WTC11 (cell line): ENCODE measurements around the gene FAM171A1. TPM values are rescaled to one million over a fixed set of nuclear protein-coding genes. Genes with fewer than 3 reads are reported as not detected.
A peak's percentile ranks its signal among the peaks of the same experiment; 100 is the strongest.

Source experiments
- ATAC-seq: fragments of 200-7000 bp; cut with Tn5 transposase; 2 replicates; pipeline ENCODE4 v1.10.0; 2021; ENCODE audit warnings: mild to moderate bottlenecking, moderate library complexity
- Bru-seq: library from RNA; stranded (reverse); fragments of 400-500 nt; gene quantifications from one replicate; lab custom pipeline; 2021; lab: Mats Ljungman, UMichigan
- CTCF ChIA-PET: fragments of 300-600 bp; sonication (Branson Sonifier 250); formaldehyde crosslinking; loops from one replicate; lab custom pipeline; 2021; ENCODE audit warnings: antibody characterized with exemption; lab: Charles Lee
- POLR2A ChIA-PET: fragments of 350-600 bp; sonication (Branson Sonifier 250); formaldehyde crosslinking; loops from one replicate; lab custom pipeline; 2021; ENCODE audit warnings: antibody characterized with exemption; lab: Charles Lee
- DNase-seq: peaks from one replicate; pipeline ENCODE4 v3.0.0; 2021; ENCODE audit warnings: low spot score
- H3K27ac Mint-ChIP-seq: 2 replicates; pipeline ENCODE4 v1.8.0; 2021; ENCODE audit warnings: mixed read lengths
- H3K27me3 Mint-ChIP-seq: 2 replicates; pipeline ENCODE4 v1.8.0; 2021; ENCODE audit warnings: low read depth, mild to moderate bottlenecking, moderate library complexity, mixed read lengths
- H3K36me3 Mint-ChIP-seq: 2 replicates; pipeline ENCODE4 v1.8.0; 2021; ENCODE audit warnings: mixed read lengths
- H3K4me1 Mint-ChIP-seq: 2 replicates; pipeline ENCODE4 v1.8.0; 2022; ENCODE audit warnings: mixed read lengths
- H3K4me3 Mint-ChIP-seq: 2 replicates; pipeline ENCODE4 v1.8.0; 2021; ENCODE audit warnings: mild to moderate bottlenecking, moderate library complexity, mixed read lengths
- H3K9me3 Mint-ChIP-seq: 2 replicates; pipeline ENCODE4 v1.8.0; 2021; ENCODE audit warnings: mixed read lengths
- ARID4B ChIP-seq: sonication (generic); formaldehyde crosslinking; IDR thresholded peaks from 2 replicates; pipeline ENCODE4 v1.8.0; 2023; ENCODE audit warnings: missing genetic modification reagents, mild to moderate bottlenecking, borderline replicate concordance
- CTCF ChIP-seq: fragments of 200-600 bp; IDR thresholded peaks from 2 replicates; pipeline ENCODE4 v1.8.0; 2022; ENCODE audit warnings: antibody characterized with exemption
- E2F5 ChIP-seq: sonication (generic); formaldehyde crosslinking; IDR thresholded peaks from 2 replicates; pipeline ENCODE4 v1.8.1; 2022; ENCODE audit warnings: mild to moderate bottlenecking, moderate library complexity, missing genetic modification reagents
- GTF2I ChIP-seq: fragments of 250-450 bp; sonication (Bioruptor Pico); conservative IDR thresholded peaks from 2 replicates; pipeline ENCODE4 v1.4.0; 2021; ENCODE audit warnings: mild to moderate bottlenecking
- NFE2L1 ChIP-seq: sonication (generic); formaldehyde crosslinking; IDR thresholded peaks from 2 replicates; pipeline ENCODE4 v1.8.1; 2023; ENCODE audit warnings: missing genetic modification reagents
- SMAD3 ChIP-seq: sonication (generic); formaldehyde crosslinking; IDR thresholded peaks from 2 replicates; pipeline ENCODE4 v1.8.0; 2022; ENCODE audit warnings: missing genetic modification reagents, mild to moderate bottlenecking, borderline replicate concordance
- SOX15 ChIP-seq: fragments of 250-450 bp; sonication (Bioruptor Pico); IDR thresholded peaks from 2 replicates; pipeline ENCODE4 v1.9.0; 2021; ENCODE audit warnings: mild to moderate bottlenecking
- ZNF219 ChIP-seq: sonication (generic); formaldehyde crosslinking; IDR thresholded peaks from 2 replicates; pipeline ENCODE4 v1.8.0; 2023; ENCODE audit warnings: missing genetic modification reagents, mild to moderate bottlenecking, borderline replicate concordance
- ZNF396 ChIP-seq: fragments of 250-450 bp; sonication (Bioruptor Pico); IDR thresholded peaks from 2 replicates; pipeline ENCODE4 v1.8.0; 2021; ENCODE audit warnings: mild to moderate bottlenecking, moderate library complexity, borderline replicate concordance
- long read RNA-seq, 3 experiments: library from RNA in 1 of 3; library from capped mRNA in 1 of 3; library from polyadenylated mRNA in 1 of 3; unstranded in 2 of 3; stranded (forward) in 1 of 3; transcript quantifications; one replicate each; pipeline ENCODE4 v2.0.0, GENCODE V29; 2021
- total RNA-seq: library from RNA; stranded (reverse); gene quantifications from 3 replicates; pipeline ENCODE4 v1.2.3, GENCODE V29; 2021
- TF ChIP-seq, protein P1 (sequence below): fragments of 250-450 bp; sonication (Bioruptor Pico); IDR thresholded peaks from 2 replicates; pipeline ENCODE4 v1.8.0; 2021; ENCODE audit warnings: mild to moderate bottlenecking
- TF ChIP-seq, protein P2 (sequence below): sonication (generic); formaldehyde crosslinking; IDR thresholded peaks from 2 replicates; pipeline ENCODE4 v1.8.0; 2023; ENCODE audit warnings: mild to moderate bottlenecking, missing genetic modification reagents

The FAM171A1 gene
- total RNA-seq = 29.2 to 33.9 TPM (median 30.1 TPM) in 3 replicates
- Bru-seq, nascent RNA = percentile 62 among the genes with signal in this experiment
- long read RNA-seq, experiment 1, transcript FAM171A1-201 (8 exons, 3,952 nt) = major isoform, 134 of 206 reads
- long read RNA-seq, experiment 1, partial matches to known transcripts = 6 of 206 reads
- long read RNA-seq, experiment 1, other reads (novel, unspliced or antisense) = 66 of 206 reads
- long read RNA-seq, experiment 2, transcript FAM171A1-201 (8 exons, 3,952 nt) = major isoform, 6 of 28 reads
- long read RNA-seq, experiment 2, partial matches to known transcripts = 3 of 28 reads
- long read RNA-seq, experiment 2, other reads (novel, unspliced or antisense) = 19 of 28 reads
- long read RNA-seq, experiment 3, partial matches to known transcripts = 1 of 1 reads
- long read RNA-seq, experiment 3, other reads (novel, unspliced or antisense) = 0 of 1 reads

DNA sequence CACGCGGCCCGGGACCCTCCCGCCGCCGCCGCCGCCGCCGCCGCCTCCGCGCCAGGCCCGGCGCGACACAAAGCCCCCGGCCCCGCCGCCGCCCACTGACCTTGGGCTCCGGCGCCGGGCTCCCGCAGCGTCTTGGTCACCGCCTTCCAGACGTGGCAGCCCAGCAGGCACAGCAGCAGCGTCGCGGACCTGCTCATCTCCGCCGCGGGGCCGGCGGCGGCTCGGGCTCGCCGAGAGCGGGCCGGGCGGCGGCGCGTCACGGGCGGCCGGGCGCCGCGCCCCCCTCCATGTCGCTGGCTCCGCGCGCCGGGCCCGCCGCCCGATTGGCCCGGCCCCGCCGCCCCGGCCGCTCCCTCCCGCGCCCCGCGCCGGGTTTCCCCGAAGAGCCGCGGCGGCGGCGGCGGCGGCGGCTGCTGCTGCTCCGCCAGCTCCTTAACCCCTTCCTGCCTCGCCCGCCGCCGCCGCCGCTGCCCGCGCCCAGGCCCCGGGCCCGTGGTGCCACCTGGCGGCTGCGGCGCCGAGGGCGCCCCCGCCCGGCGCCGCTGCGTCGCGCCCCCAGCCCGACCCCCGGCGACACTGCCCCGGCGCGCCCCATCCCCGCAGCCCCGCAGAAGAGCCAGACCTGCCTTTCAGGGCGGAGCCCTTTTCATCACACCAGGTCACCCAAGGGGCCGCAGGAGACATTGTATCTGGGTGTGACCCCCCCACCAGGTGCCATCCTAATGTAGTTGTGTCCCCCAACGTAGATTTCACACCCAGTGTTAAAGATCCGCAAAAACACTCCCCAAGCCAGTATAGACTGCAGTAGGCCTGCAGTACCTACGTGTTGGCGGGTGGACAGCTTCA, at the start of gene FAM171A1:
Gene FAM171A1, minus strand, starts transcription at position 434 of the 846 bp plus-strand sequence. Its CDS starts 237 bp downstream, at position 197.
- Mint-ChIP-seq H3K27ac (no peak within 1 kb of the TSS), H3K4me3 (peak within 1 kb of the TSS; percentile 89), H3K4me1 (peaks cover 40% of the 10 kb centered on the region), H3K9me3 (no peaks in the 10 kb centered on the region), H3K27me3 (peaks cover 15% of the 10 kb centered on the region), H3K36me3 (no peaks in the 10 kb centered on the region)
- TF ChIP-seq ZNF396 (CRISPR knock-in tag) (no peak), CTCF (peak; percentile 16; the same call in 1 of the 2 replicates)
- DNase-seq (peak; percentile 68), ATAC-seq (peak; percentile 82)
- ChIA-PET POLR2A (no interaction called here), CTCF (interaction anchor here (0.6 to 1.6 kb wide), 7 partner anchors 7 to 224 kb away, joined by 3 to 8 read pairs (median 3); partner anchors contain the start of gene NMT2)

GRCh38 chr10:15420858-15421257, 49.8 kb upstream of the FAM171A1 start:
- Mint-ChIP-seq H3K27me3 (no peaks in the 10 kb centered on the region; the same call in 1 of the 2 replicates), H3K4me3 (no peak overlapping the region), H3K27ac (no peak overlapping the region), H3K36me3 (no peaks in the 10 kb centered on the region), H3K9me3 (peaks cover 11% of the 10 kb centered on the region), H3K4me1 (no peaks in the 10 kb centered on the region)
- DNase-seq = no peak
- ChIA-PET POLR2A (no interaction called here), CTCF (interaction anchor here (1.2 kb wide), 1 partner anchor 19 kb away, joined by 3 read pairs; no protein-coding TSS in a partner anchor)
- TF ChIP-seq SOX15 (CRISPR knock-in tag) (no peak), SMAD3 (CRISPR knock-in tag) (no peak), ARID4B (CRISPR knock-in tag) (no peak), NFE2L1 (no peak), E2F5 (CRISPR knock-in tag) (no peak)
- ATAC-seq = no peak

DNA sequence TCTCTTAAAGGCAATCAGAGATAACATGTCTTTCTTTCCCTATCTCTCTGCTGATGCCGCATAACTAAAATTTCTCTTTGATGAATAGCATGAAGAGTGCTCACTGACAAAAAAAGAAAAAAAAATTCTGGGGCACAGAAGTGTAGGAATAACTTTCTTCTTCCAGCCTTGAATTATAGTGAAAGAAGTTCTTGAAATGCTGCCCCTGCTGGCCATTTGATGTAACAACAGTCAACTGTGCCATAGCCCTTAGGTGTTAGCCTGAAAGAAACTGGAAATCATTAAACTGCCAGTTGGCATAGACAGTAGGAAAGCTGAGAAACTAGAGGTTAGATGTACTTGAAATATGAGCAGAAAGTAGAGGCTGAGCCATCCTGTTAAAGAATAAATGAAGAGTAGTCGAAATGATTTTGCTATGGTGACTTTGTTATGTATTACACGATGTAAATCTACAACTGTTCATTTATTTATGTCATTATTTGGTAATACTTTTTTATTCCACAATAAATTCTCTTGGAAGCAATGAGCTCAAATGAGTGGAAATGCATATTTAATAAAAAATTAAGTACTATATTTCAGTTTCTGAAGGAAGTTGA, 48.3 kb upstream of the FAM171A1 start:
- DNase-seq (peak; percentile 45), ATAC-seq (peak; percentile 63)
- POLR2A ChIA-PET = no interaction called here
- H3K4me3 Mint-ChIP-seq = no peak overlapping the region
- no peak overlapping the region for H3K27ac Mint-ChIP-seq
- CTCF ChIA-PET = interaction anchor here (0.7 kb wide), 1 partner anchor 32 kb away, joined by 3 read pairs; no protein-coding TSS in a partner anchor
- H3K9me3 Mint-ChIP-seq = peaks cover 22% of the 10 kb centered on the region
- TF ChIP-seq ZNF219 (CRISPR knock-in tag) = no peak
- TF ChIP-seq, protein P1, sequence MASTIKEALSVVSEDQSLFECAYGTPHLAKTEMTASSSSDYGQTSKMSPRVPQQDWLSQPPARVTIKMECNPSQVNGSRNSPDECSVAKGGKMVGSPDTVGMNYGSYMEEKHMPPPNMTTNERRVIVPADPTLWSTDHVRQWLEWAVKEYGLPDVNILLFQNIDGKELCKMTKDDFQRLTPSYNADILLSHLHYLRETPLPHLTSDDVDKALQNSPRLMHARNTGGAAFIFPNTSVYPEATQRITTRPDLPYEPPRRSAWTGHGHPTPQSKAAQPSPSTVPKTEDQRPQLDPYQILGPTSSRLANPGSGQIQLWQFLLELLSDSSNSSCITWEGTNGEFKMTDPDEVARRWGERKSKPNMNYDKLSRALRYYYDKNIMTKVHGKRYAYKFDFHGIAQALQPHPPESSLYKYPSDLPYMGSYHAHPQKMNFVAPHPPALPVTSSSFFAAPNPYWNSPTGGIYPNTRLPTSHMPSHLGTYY (CRISPR knock-in tag) = no peak
- TF ChIP-seq, protein P2, sequence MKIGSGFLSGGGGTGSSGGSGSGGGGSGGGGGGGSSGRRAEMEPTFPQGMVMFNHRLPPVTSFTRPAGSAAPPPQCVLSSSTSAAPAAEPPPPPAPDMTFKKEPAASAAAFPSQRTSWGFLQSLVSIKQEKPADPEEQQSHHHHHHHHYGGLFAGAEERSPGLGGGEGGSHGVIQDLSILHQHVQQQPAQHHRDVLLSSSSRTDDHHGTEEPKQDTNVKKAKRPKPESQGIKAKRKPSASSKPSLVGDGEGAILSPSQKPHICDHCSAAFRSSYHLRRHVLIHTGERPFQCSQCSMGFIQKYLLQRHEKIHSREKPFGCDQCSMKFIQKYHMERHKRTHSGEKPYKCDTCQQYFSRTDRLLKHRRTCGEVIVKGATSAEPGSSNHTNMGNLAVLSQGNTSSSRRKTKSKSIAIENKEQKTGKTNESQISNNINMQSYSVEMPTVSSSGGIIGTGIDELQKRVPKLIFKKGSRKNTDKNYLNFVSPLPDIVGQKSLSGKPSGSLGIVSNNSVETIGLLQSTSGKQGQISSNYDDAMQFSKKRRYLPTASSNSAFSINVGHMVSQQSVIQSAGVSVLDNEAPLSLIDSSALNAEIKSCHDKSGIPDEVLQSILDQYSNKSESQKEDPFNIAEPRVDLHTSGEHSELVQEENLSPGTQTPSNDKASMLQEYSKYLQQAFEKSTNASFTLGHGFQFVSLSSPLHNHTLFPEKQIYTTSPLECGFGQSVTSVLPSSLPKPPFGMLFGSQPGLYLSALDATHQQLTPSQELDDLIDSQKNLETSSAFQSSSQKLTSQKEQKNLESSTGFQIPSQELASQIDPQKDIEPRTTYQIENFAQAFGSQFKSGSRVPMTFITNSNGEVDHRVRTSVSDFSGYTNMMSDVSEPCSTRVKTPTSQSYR (CRISPR knock-in tag) = no peak
- no peak for TF ChIP-seq E2F5 (CRISPR knock-in tag)
- TF ChIP-seq GTF2I (CRISPR knock-in tag) = no peak
- TF ChIP-seq CTCF = peak; percentile 61
- H3K27me3 Mint-ChIP-seq = no peaks in the 10 kb centered on the region; the same call in 1 of the 2 replicates
- no peaks in the 10 kb centered on the region for H3K4me1 Mint-ChIP-seq
- H3K36me3 Mint-ChIP-seq = no peaks in the 10 kb centered on the region
